ENCODE measurements around the gene TTI1.

GRCh38 chr20:37940858-37941257 lies 92.4 kb downstream of the TTI1 start:
- TF ChIP-seq MYC (IDR thresholded peaks at IDR 0.05; ENCODE audit: low read depth, low read length) = no peak
- no peak for TF ChIP-seq CTCF (IDR thresholded peaks at IDR 0.05; ENCODE audit: low read depth, low read length)
